Upper lobe of left lung (tissue), 6 donors: ENCODE data around the gene PMF1. TPM values are rescaled to one million over a fixed set of nuclear protein-coding genes. Genes with fewer than 3 reads are reported as not detected.

Experiments
- ATAC-seq, 2 donors: fragments of 200-7000 bp; cut with Tn5 transposase; one replicate each; pipeline ENCODE4 v1.9.1; 2022; ENCODE audit warnings: mild to moderate bottlenecking in 2 of 2, moderate library complexity in 2 of 2; ENCODE audit not compliant: low FRiP score in 2 of 2
- DNase-seq, 2 donors: peaks; one replicate each; pipeline ENCODE4 v3.0.0-alpha.2; 2019 to 2020
- H3K27ac ChIP-seq, 4 donors: fragments of 200-600 bp; sonication (generic); one replicate each; pipeline ENCODE4 v1.5.1; 2016 to 2019
- H3K27me3 ChIP-seq, 4 donors: fragments of 200-600 bp; sonication (generic); one replicate each; pipeline ENCODE4 v1.5.1; 2017 to 2019
- H3K36me3 ChIP-seq, 4 donors: fragments of 200-600 bp; sonication (generic); one replicate each; pipeline ENCODE4 v1.5.1; 2016 to 2019
- H3K4me1 ChIP-seq, 4 donors: fragments of 200-600 bp; sonication (generic); one replicate each; pipeline ENCODE4 v1.5.1; 2018 to 2019
- H3K4me3 ChIP-seq, 4 donors: fragments of 200-600 bp; sonication (generic); one replicate each; pipeline ENCODE4 v1.5.1; 2017 to 2019; ENCODE audit warnings: mild to moderate bottlenecking in 2 of 4, moderate library complexity in 1 of 4
- H3K9me3 ChIP-seq, 4 donors: fragments of 200-600 bp; sonication (generic); one replicate each; pipeline ENCODE4 v1.5.1; 2018 to 2019
- EP300 ChIP-seq, 4 donors: sonication (generic); formaldehyde crosslinking; IDR thresholded peaks; one replicate each; pipeline ENCODE4 v1.5.1; 2017; ENCODE audit warnings: antibody characterized with exemption in 4 of 4, control low read depth in 2 of 4
- POLR2A ChIP-seq, 4 donors: fragments of 450-650 bp; IDR thresholded peaks; one replicate each; pipeline ENCODE4 v1.5.1; 2016 to 2017; ENCODE audit warnings: antibody characterized with exemption in 4 of 4, mild to moderate bottlenecking in 2 of 4
- POLR2AphosphoS5 ChIP-seq, 2 donors: sonication (generic); formaldehyde crosslinking; IDR thresholded peaks; one replicate each; pipeline ENCODE4 v1.5.1; 2017; ENCODE audit warnings: antibody characterized with exemption in 2 of 2
- WGBS, 2 donors: methylation state at CpG; one replicate each; pipeline ENCODE4 v1.1.5; 2017 to 2018; 5-methylcytosine and 5-hydroxymethylcytosine counted together
- total RNA-seq, 6 donors: library from RNA; depleted of rRNA in 4 of 6; stranded (reverse); fragments of >200 nt in 4 of 6; gene quantifications; one replicate each; pipeline versions ENCODE4 v1.1.0 to v1.2.1, GENCODE V29; 2016 to 2021
- TF ChIP-seq, protein P1 (sequence below), 6 experiments: fragments of 450-650 bp in 4 of 6; fragments of 200-600 bp in 2 of 6; sonication (generic) in 2 of 6; IDR thresholded peaks; one replicate each; pipeline ENCODE4 v1.5.1; 2016 to 2019; ENCODE audit warnings: antibody characterized with exemption in 6 of 6
- donor health status: DM: no; HTN: no; CAD: no; lungs with moderate emphysema.
- donor health status: DM: no; HTN: yes; CAD: no; lungs with severe emphysema.

PMF1 gene
- total RNA-seq, 6 donors from 2014 or later, result 46.1 to 88.2 (median 66.6) TPM

DNA sequence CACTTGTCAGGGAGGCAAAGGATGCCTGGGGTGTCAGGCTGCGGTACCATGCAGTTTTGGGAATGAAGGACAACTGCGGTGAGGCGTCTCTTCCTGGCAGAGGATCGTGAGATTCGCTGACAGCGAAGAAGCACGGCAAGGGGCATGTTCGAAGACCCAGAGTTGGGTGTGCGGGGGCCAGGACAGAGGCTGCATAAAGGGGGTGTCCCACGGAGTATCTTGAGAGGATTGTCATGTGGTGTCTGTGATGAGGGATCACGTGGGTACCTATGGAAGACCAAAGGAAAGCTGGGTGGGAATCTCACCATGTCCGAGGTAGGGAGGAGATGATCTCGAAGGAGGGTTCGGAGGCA lies 18.5 kb upstream of the PMF1 start:
- Histone ChIP-seq H3K9me3 (no peaks in the 10 kb centered on the region), H3K4me1 (peaks cover 16 to 47% (median 18%) of the 10 kb centered on the region in 4 donors), H3K4me3 (peak overlapping the region; percentile 76 to 91 (median 84)), H3K27ac (peak overlapping the region; percentile 78 to 91 (median 87)), H3K36me3 (peaks cover 0 to 14% (median 7%) of the 10 kb centered on the region in 4 donors), H3K27me3 (no peaks in the 10 kb centered on the region)
- TF ChIP-seq, protein P1, sequence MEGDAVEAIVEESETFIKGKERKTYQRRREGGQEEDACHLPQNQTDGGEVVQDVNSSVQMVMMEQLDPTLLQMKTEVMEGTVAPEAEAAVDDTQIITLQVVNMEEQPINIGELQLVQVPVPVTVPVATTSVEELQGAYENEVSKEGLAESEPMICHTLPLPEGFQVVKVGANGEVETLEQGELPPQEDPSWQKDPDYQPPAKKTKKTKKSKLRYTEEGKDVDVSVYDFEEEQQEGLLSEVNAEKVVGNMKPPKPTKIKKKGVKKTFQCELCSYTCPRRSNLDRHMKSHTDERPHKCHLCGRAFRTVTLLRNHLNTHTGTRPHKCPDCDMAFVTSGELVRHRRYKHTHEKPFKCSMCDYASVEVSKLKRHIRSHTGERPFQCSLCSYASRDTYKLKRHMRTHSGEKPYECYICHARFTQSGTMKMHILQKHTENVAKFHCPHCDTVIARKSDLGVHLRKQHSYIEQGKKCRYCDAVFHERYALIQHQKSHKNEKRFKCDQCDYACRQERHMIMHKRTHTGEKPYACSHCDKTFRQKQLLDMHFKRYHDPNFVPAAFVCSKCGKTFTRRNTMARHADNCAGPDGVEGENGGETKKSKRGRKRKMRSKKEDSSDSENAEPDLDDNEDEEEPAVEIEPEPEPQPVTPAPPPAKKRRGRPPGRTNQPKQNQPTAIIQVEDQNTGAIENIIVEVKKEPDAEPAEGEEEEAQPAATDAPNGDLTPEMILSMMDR (IDR thresholded peaks at IDR 0.05), result no peak
- TF ChIP-seq POLR2AphosphoS5 (IDR thresholded peaks at IDR 0.05) (no peak), POLR2A (IDR thresholded peaks at IDR 0.05) (no peak), EP300 (IDR thresholded peaks at IDR 0.05) (no peak)
- DNase-seq, result no peak
- peak in 1 of 2 donors; percentile 14 for ATAC-seq
- WGBS, 2 donors, result 15 to 16% methylated on average over 12 to 14 of the region's 14 CpGs

- H3K27ac ChIP-seq, result no peak overlapping the region
- no peaks in the 10 kb centered on the region for H3K27me3 ChIP-seq
- WGBS, 2 donors, result 72 to 77% methylated on average over 4 of the region's 4 CpGs
- no peak for ATAC-seq
- no peak overlapping the region for H3K4me3 ChIP-seq
- TF ChIP-seq POLR2A (IDR thresholded peaks at IDR 0.05) (no peak), POLR2AphosphoS5 (IDR thresholded peaks at IDR 0.05) (no peak), EP300 (IDR thresholded peaks at IDR 0.05) (no peak)
- TF ChIP-seq, protein P1 (IDR thresholded peaks at IDR 0.05), result no peak
- H3K36me3 ChIP-seq, result peaks cover 6 to 30% (median 20%) of the 10 kb centered on the region in 4 donors
- no peaks in the 10 kb centered on the region for H3K9me3 ChIP-seq
- H3K4me1 ChIP-seq, result peaks cover 16 to 47% (median 18%) of the 10 kb centered on the region in 4 donors
- no peak for DNase-seq
Measured at GRCh38 chr1:156195853-156196252, 17.0 kb upstream of the PMF1 start.

DNA sequence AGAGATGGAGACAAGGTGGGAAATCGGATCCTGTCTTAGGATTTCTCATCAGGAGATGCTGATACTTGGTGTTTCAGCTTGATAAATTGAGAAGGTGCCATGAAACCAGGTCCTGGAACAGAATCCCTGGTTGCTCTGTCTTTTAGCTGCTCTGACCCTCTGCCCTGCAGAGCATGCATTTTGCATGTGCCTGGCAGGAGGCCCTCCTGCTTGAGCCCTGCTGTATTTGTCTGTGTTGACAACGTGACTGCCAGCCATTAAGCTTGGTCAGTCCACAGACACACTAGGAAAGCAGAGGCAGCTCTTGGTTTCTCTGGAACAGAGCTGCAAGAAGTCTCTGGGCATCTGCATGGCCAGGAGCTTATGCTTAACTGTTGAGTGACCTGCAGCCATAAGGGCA lies 16.4 kb upstream of the PMF1 start:
- H3K27me3 ChIP-seq, result no peaks in the 10 kb centered on the region
- no peak for ATAC-seq
- peaks cover 16 to 49% (median 20%) of the 10 kb centered on the region in 4 donors for H3K4me1 ChIP-seq
- TF ChIP-seq EP300 (IDR thresholded peaks at IDR 0.05) (no peak), POLR2A (IDR thresholded peaks at IDR 0.05) (no peak), POLR2AphosphoS5 (IDR thresholded peaks at IDR 0.05) (no peak)
- TF ChIP-seq, protein P1 (IDR thresholded peaks at IDR 0.05), result no peak
- H3K27ac ChIP-seq, result no peak overlapping the region
- no peak for DNase-seq
- WGBS, 2 donors, result 65 to 70% methylated on average over 2 of the region's 2 CpGs
- peaks cover 6 to 36% (median 20%) of the 10 kb centered on the region in 4 donors for H3K36me3 ChIP-seq
- H3K4me3 ChIP-seq, result no peak overlapping the region
- no peaks in the 10 kb centered on the region for H3K9me3 ChIP-seq

DNA sequence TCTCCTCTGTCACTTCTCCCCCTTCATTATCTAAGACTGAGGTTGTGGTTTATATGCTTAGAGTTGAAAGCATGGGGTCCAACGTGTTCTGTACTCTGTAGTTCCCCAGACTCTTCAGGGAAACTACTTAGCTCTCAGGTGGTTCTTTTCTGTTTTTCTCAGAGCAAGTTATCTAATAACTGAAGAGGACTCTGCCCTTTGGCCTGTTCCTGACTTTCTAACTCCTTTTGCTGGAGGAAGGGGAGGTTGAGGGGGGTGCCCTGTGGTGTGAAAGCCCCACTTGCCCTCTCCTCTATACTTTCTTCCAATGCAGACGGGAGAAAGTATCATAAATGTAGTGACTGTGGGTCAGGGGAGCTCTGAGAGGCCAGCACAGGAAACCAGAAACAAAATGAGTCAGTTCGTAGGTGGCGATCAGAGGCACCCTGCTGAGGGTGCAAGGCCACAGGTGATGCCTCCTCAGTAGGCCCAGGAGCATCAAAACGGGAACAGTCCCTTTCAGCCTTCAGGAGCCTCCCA lies 13.9 kb upstream of the PMF1 start:
- H3K27me3 ChIP-seq, result no peaks in the 10 kb centered on the region
- H3K4me3 ChIP-seq, result no peak overlapping the region
- ATAC-seq, result no peak
- peaks cover 6 to 52% (median 20%) of the 10 kb centered on the region in 4 donors for H3K36me3 ChIP-seq
- H3K4me1 ChIP-seq, result peaks cover 12 to 51% (median 15%) of the 10 kb centered on the region in 4 donors
- TF ChIP-seq POLR2AphosphoS5 (IDR thresholded peaks at IDR 0.05) (no peak), POLR2A (IDR thresholded peaks at IDR 0.05) (no peak), EP300 (IDR thresholded peaks at IDR 0.05) (no peak)
- TF ChIP-seq, protein P1 (IDR thresholded peaks at IDR 0.05), result no peak
- no peak for DNase-seq
- 75 to 77% methylated on average over 5 of the region's 5 CpGs for WGBS, 2 donors
- no peaks in the 10 kb centered on the region for H3K9me3 ChIP-seq
- no peak overlapping the region for H3K27ac ChIP-seq

- Histone ChIP-seq H3K36me3 (peaks cover 6 to 62% (median 21%) of the 10 kb centered on the region in 4 donors), H3K27ac (no peak overlapping the region), H3K4me1 (peaks cover 5 to 42% (median 8%) of the 10 kb centered on the region in 4 donors), H3K4me3 (no peak overlapping the region), H3K9me3 (no peaks in the 10 kb centered on the region), H3K27me3 (no peaks in the 10 kb centered on the region)
- ATAC-seq (no peak), DNase-seq (no peak)
- TF ChIP-seq, protein P1 (IDR thresholded peaks at IDR 0.05), result no peak
- TF ChIP-seq EP300 (IDR thresholded peaks at IDR 0.05), result no peak
- TF ChIP-seq POLR2AphosphoS5 (IDR thresholded peaks at IDR 0.05), result no peak
- TF ChIP-seq POLR2A (IDR thresholded peaks at IDR 0.05), result no peak
- 89 to 92% methylated on average over 8 of the region's 8 CpGs for WGBS, 2 donors
Measured at GRCh38 chr1:156200044-156200443, 12.8 kb upstream of the PMF1 start.
